Tibial artery (tissue), 4 donors: ENCODE data around the gene RNF220.
"Not testable (repeated sequence)": the region's sequence is repeated elsewhere in the genome, so short reads cannot be mapped to it uniquely, and the experiment has no call there.

Experiments used
- DNase-seq, 2 donors: peaks; one replicate each; pipeline ENCODE4 v3.0.0-alpha.2; 2019
- H3K27ac ChIP-seq, 2 donors: fragments of 200-600 bp; sonication (generic) in 1 of 2; 1 replicate in 1 of 2; 2 replicates in 1 of 2; pipeline ENCODE4 v1.5.1; 2018 to 2019; ENCODE audit warnings: mild to moderate bottlenecking in 1 of 2
- H3K27me3 ChIP-seq, 2 donors: fragments of 200-600 bp; sonication (generic) in 1 of 2; one replicate each; pipeline versions ENCODE4 v1.5.1 to v1.6.0; 2016 to 2019
- H3K36me3 ChIP-seq, 3 donors: fragments of 200-600 bp; sonication (generic) in 2 of 3; one replicate each; pipeline ENCODE4 v1.5.1; 2016 to 2019; ENCODE audit warnings: mild to moderate bottlenecking in 2 of 3
- H3K4me1 ChIP-seq, 4 donors: fragments of 200-600 bp; sonication (generic) in 2 of 4; 1 replicate in 3 of 4; 2 replicates in 1 of 4; pipeline ENCODE4 v1.5.1; 2016 to 2019
- H3K4me3 ChIP-seq, 2 donors: fragments of 200-600 bp; sonication (generic) in 1 of 2; 1 replicate in 1 of 2; 2 replicates in 1 of 2; pipeline ENCODE4 v1.5.1; 2018 to 2019; ENCODE audit warnings: mild to moderate bottlenecking in 2 of 2
- H3K9me3 ChIP-seq, 3 donors: fragments of 200-600 bp; sonication (generic) in 1 of 3; one replicate each; pipeline ENCODE4 v1.5.1; 2016 to 2019
- intact Hi-C: fragments of 100-400 bp; cut with DNase I; formaldehyde crosslinking; loops from one replicate; pipeline ENCODE4 v1.15.0; 2023; ENCODE audit warnings: low total_unique reads
- TF ChIP-seq, protein P1 (sequence below), 2 experiments: fragments of 200-600 bp in 1 of 2; fragments of 450-650 bp in 1 of 2; IDR thresholded peaks; one replicate each; pipeline ENCODE4 v1.5.1; 2017 to 2019; ENCODE audit warnings: antibody characterized with exemption in 2 of 2, mild to moderate bottlenecking in 1 of 2, moderate library complexity in 1 of 2

RNF220 gene

GRCh38 chr1:44559913-44560312, 154.9 kb downstream of the RNF220 start:
- Histone ChIP-seq H3K9me3 (no peaks in the 10 kb centered on the region), H3K27ac (no peak overlapping the region), H3K4me3 (no peak overlapping the region), H3K27me3 (peaks cover 0 to 70% of the 10 kb centered on the region in 2 donors), H3K36me3 (no peaks in the 10 kb centered on the region), H3K4me1 (no peaks in the 10 kb centered on the region)
- intact Hi-C loops, result no loop called here
- no peak for DNase-seq
- TF ChIP-seq, protein P1, sequence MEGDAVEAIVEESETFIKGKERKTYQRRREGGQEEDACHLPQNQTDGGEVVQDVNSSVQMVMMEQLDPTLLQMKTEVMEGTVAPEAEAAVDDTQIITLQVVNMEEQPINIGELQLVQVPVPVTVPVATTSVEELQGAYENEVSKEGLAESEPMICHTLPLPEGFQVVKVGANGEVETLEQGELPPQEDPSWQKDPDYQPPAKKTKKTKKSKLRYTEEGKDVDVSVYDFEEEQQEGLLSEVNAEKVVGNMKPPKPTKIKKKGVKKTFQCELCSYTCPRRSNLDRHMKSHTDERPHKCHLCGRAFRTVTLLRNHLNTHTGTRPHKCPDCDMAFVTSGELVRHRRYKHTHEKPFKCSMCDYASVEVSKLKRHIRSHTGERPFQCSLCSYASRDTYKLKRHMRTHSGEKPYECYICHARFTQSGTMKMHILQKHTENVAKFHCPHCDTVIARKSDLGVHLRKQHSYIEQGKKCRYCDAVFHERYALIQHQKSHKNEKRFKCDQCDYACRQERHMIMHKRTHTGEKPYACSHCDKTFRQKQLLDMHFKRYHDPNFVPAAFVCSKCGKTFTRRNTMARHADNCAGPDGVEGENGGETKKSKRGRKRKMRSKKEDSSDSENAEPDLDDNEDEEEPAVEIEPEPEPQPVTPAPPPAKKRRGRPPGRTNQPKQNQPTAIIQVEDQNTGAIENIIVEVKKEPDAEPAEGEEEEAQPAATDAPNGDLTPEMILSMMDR (IDR thresholded peaks at IDR 0.05), result no peak

- H3K9me3 ChIP-seq, intact Hi-C loops, H3K4me1 ChIP-seq, H3K27ac ChIP-seq, H3K36me3 ChIP-seq, H3K4me3 ChIP-seq, DNase-seq: not testable (repeated sequence)
- H3K27me3 ChIP-seq, result peaks cover 0 to 76% of the 10 kb centered on the region in 2 donors
Observed at GRCh38 chr1:44560696-44561095, 155.6 kb downstream of the RNF220 start.

- H3K9me3 ChIP-seq, result no peaks in the 10 kb centered on the region
- intact Hi-C loops, result no loop called here
- no peak for DNase-seq
Observed at GRCh38 chr1:44565259-44565750, 160.2 kb downstream of the RNF220 start.

GRCh38 chr1:44565833-44566232, 160.8 kb downstream of the RNF220 start:
- Histone ChIP-seq H3K4me1 (no peaks in the 10 kb centered on the region), H3K9me3 (no peaks in the 10 kb centered on the region), H3K27me3 (peaks cover 0 to 82% of the 10 kb centered on the region in 2 donors), H3K27ac (no peak overlapping the region), H3K36me3 (no peaks in the 10 kb centered on the region), H3K4me3 (no peak overlapping the region)
- intact Hi-C loops, result no loop called here
- DNase-seq, result no peak
- TF ChIP-seq, protein P1 (IDR thresholded peaks at IDR 0.05), result no peak

More at GRCh38 chr1:44565259-44565750, 160.2 kb downstream of the RNF220 start:
- Histone ChIP-seq H3K27me3 (peaks cover 0 to 82% of the 10 kb centered on the region in 2 donors), H3K36me3 (no peaks in the 10 kb centered on the region), H3K4me1 (no peaks in the 10 kb centered on the region), H3K27ac (no peak overlapping the region), H3K4me3 (no peak overlapping the region)
- TF ChIP-seq, protein P1 (IDR thresholded peaks at IDR 0.05), result no peak

DNA sequence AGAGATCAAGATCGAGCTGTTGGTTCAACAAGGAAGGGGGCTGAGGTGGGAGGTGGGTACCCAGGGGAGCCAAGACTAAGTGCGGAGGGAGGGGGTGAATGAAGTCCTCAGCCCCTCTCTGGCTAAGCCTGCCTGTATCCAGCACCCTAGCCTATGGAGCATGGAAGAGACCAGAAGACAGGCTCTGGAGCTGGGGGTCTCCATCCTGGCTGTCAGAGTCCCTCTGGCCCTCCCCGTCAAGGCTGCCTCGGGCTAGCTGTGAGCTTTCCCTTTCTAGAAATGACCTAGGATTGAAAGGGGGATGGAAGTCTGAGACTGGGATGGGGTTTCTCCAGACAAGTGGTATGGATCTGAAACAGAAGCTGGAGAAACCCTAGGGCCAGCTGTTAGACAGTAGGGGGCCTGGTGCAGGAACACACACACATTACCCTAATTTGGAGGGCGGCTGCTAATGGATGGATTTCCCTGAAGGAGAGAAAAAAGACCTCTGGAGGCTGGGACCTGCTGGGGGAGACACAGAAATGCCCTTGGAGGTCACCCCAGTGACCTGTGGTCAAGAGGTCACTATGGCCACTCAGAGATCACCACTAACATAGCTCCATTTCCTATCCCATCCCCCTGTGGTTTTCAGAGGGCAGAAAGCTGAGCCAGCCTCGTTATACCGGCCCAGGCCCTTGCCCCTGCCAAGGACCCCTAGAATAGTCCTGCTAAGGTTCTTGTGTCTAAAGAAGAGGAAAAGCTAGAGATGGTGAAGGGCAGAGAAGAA, 161.4 kb downstream of the RNF220 start:
- TF ChIP-seq, protein P1 (IDR thresholded peaks at IDR 0.05), result no peak
- Histone ChIP-seq H3K4me3 (no peak overlapping the region), H3K36me3 (no peaks in the 10 kb centered on the region), H3K27ac (no peak overlapping the region), H3K9me3 (no peaks in the 10 kb centered on the region), H3K4me1 (no peaks in the 10 kb centered on the region), H3K27me3 (peaks cover 0 to 77% of the 10 kb centered on the region in 2 donors)
- no peak for DNase-seq
- intact Hi-C loops, result no loop called here

DNA sequence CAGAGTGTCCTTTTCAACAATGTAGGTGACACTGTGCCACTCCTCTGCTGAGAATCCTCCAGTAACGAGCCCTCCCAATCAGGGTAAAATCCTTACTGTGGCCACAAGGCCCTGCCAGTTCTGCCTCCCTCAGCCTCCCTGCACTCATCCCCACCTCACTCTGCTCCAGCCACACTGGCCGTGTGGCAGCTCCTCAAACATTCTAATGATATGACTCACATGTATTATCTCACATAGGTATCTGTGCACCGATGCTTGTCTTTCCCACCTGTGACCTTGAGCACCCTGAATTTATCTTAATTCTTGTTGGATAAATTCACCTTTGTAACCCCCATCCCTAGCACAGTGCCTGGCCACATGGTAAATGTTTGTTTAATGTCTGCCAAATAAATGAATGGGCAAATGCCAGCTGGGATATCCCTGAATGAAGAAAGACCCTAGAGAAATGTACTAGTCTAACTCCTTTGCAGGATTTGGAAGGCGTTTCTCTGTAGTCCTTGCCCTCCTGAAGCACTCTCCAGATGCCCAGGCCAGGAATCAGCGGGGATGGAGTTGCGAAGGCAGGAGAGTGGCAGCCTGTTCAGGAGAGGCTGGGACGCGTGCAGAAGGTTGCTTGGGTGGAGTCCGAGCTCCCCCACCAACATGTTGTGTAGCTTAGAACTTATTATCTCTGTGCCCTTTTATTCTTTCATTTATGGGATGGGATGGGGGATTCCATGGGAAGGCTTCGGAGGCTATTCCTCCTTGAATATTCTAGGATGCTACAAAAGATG, 163.3 kb downstream of the RNF220 start:
- Histone ChIP-seq H3K27ac (no peak overlapping the region), H3K36me3 (no peaks in the 10 kb centered on the region), H3K27me3 (peaks cover 0 to 66% of the 10 kb centered on the region in 2 donors), H3K9me3 (no peaks in the 10 kb centered on the region), H3K4me3 (no peak overlapping the region), H3K4me1 (no peaks in the 10 kb centered on the region)
- no peak for DNase-seq
- intact Hi-C loops, result no loop called here
- TF ChIP-seq, protein P1 (IDR thresholded peaks at IDR 0.05), result no peak
